Measurements from ENCODE around the gene WHRN. TPM values are rescaled to one million over a fixed set of nuclear protein-coding genes. Genes with fewer than 3 reads are reported as not detected.

WHRN gene
- total RNA-seq, 2 experiments from 2014 or later: 9.6 to 9.9 TPM

- POLR2A ChIA-PET: interaction anchor here (0.8 to 4.1 kb wide), 2 partner anchors 16 to 17 kb away, joined by 4 to 65 read pairs; partner anchors contain the start of gene AKNA
- CTCF ChIA-PET: interaction anchor here (9.3 kb wide), 1 partner anchor 16 kb away, joined by 137 read pairs; the partner anchor contains the start of gene AKNA
These were observed 135.8 kb downstream of the WHRN start for GRCh38 chr9:114369216-114370130.

- POLR2A ChIA-PET: interaction anchor here (0.6 to 2.1 kb wide), 5 partner anchors 11 to 30 kb away, joined by 3 to 10 read pairs (median 4); no protein-coding TSS in a partner anchor
- CTCF ChIA-PET: interaction anchor here (0.7 to 9.3 kb wide), 6 partner anchors 8 to 19 kb away, joined by 3 to 137 read pairs (median 4); partner anchors contain the start of gene AKNA
These were observed 137.3 kb downstream of the WHRN start for GRCh38 chr9:114367772-114368569.

- POLR2A ChIA-PET: interaction anchor here (0.6 to 2.1 kb wide), 5 partner anchors 12 to 30 kb away, joined by 3 to 10 read pairs (median 4); no protein-coding TSS in a partner anchor
- CTCF ChIA-PET: interaction anchor here (1.0 to 9.3 kb wide), 5 partner anchors 9 to 18 kb away, joined by 3 to 137 read pairs (median 4); partner anchors contain the start of gene AKNA
These were observed 137.9 kb downstream of the WHRN start for GRCh38 chr9:114367366-114367765.

GRCh38 chr9:114366334-114367128 lies 138.7 kb downstream of the WHRN start:
- ChIA-PET CTCF (interaction anchor here (1.0 to 9.3 kb wide), 6 partner anchors 10 to 28 kb away, joined by 3 to 137 read pairs (median 3); partner anchors contain the start of gene AKNA), POLR2A (interaction anchor here (0.6 to 2.1 kb wide), 3 partner anchors 17 to 19 kb away, joined by 3 to 10 read pairs (median 3); no protein-coding TSS in a partner anchor)

GRCh38 chr9:114365194-114365593 lies 140.1 kb downstream of the WHRN start:
- ChIA-PET POLR2A (interaction anchor here (1.2 to 4.9 kb wide), 3 partner anchors 15 to 23 kb away, joined by 3 to 23 read pairs (median 12); partner anchors contain the start of gene AKNA), CTCF (interaction anchor here (0.8 to 2.4 kb wide), 6 partner anchors 12 to 27 kb away, joined by 3 to 8 read pairs (median 3); no protein-coding TSS in a partner anchor)

- POLR2A ChIA-PET: interaction anchor here (0.7 to 4.9 kb wide), 7 partner anchors 8 to 31 kb away, joined by 3 to 23 read pairs (median 4); partner anchors contain the start of gene AKNA
These were observed 140.9 kb downstream of the WHRN start for GRCh38 chr9:114364134-114365041.

GRCh38 chr9:114363424-114363823 lies 141.8 kb downstream of the WHRN start:
- POLR2A ChIA-PET: interaction anchor here (1.2 to 4.9 kb wide), 5 partner anchors 9 to 32 kb away, joined by 3 to 23 read pairs (median 7); partner anchors contain the start of gene AKNA
- CTCF ChIA-PET: interaction anchor here (0.7 to 2.4 kb wide), 5 partner anchors 10 to 42 kb away, joined by 3 to 11 read pairs (median 5); no protein-coding TSS in a partner anchor

More at GRCh38 chr9:114364134-114365041, 140.9 kb downstream of the WHRN start:
- CTCF ChIA-PET: interaction anchor here (0.7 to 2.4 kb wide), 4 partner anchors 12 to 21 kb away, joined by 3 to 11 read pairs (median 6); no protein-coding TSS in a partner anchor

- CTCF ChIA-PET: interaction anchor here (1.2 to 1.9 kb wide), 3 partner anchors 9 to 23 kb away, joined by 4 to 11 read pairs (median 5); no protein-coding TSS in a partner anchor
- POLR2A ChIA-PET: interaction anchor here (0.7 to 4.9 kb wide), 4 partner anchors 10 to 26 kb away, joined by 3 to 23 read pairs (median 10); partner anchors contain the start of gene AKNA
These were observed 142.9 kb downstream of the WHRN start for GRCh38 chr9:114362394-114362793.

- POLR2A ChIA-PET: interaction anchor here (0.7 to 4.9 kb wide), 2 partner anchors 16 to 24 kb away, joined by 3 to 23 read pairs; no protein-coding TSS in a partner anchor
- CTCF ChIA-PET: interaction anchor here (1.0 to 1.6 kb wide), 2 partner anchors 11 to 12 kb away, joined by 3 to 4 read pairs; no protein-coding TSS in a partner anchor
These were observed 143.7 kb downstream of the WHRN start for GRCh38 chr9:114361542-114361941.

- CTCF ChIA-PET: no interaction called here
- POLR2A ChIA-PET: no interaction called here
These were observed 145.5 kb downstream of the WHRN start for GRCh38 chr9:114359801-114360200.

- ChIA-PET CTCF (no interaction called here), POLR2A (no interaction called here)
These were observed 147.4 kb downstream of the WHRN start for GRCh38 chr9:114357911-114358328.

GRCh38 chr9:114357360-114357759 lies 147.9 kb downstream of the WHRN start:
- POLR2A ChIA-PET: no interaction called here
- CTCF ChIA-PET: no interaction called here

GRCh38 chr9:114356792-114357191 lies 148.5 kb downstream of the WHRN start:
- ChIA-PET POLR2A (no interaction called here), CTCF (interaction anchor here (0.9 to 1.0 kb wide), 2 partner anchors 29 to 49 kb away, joined by 3 to 5 read pairs; no protein-coding TSS in a partner anchor)

GRCh38 chr9:114355821-114356220 lies 149.5 kb downstream of the WHRN start:
- POLR2A ChIA-PET: no interaction called here
- CTCF ChIA-PET: interaction anchor here (0.9 to 1.2 kb wide), 4 partner anchors 12 to 50 kb away, joined by 3 to 5 read pairs (median 3); no protein-coding TSS in a partner anchor
